Thyroid gland (tissue), 4 donors: Measurements from ENCODE around the gene LYRM2.

Experiments
- POLR2A ChIP-seq, 2 donors: fragments of 450-650 bp; IDR thresholded peaks; one replicate each; pipeline ENCODE4 v1.6.1; 2017; ENCODE audit warnings: antibody characterized with exemption in 2 of 2, mild to moderate bottlenecking in 2 of 2, moderate library complexity in 1 of 2
- TF ChIP-seq, protein P1 (sequence below), 6 experiments: fragments of 200-600 bp in 3 of 6; fragments of 450-650 bp in 3 of 6; sonication (generic) in 3 of 6; IDR thresholded peaks; one replicate each; pipeline ENCODE4 v1.5.1; 2016 to 2019; ENCODE audit warnings: antibody characterized with exemption in 6 of 6, mild to moderate bottlenecking in 2 of 6, inconsistent platforms in 1 of 6, moderate library complexity in 1 of 6

DNA sequence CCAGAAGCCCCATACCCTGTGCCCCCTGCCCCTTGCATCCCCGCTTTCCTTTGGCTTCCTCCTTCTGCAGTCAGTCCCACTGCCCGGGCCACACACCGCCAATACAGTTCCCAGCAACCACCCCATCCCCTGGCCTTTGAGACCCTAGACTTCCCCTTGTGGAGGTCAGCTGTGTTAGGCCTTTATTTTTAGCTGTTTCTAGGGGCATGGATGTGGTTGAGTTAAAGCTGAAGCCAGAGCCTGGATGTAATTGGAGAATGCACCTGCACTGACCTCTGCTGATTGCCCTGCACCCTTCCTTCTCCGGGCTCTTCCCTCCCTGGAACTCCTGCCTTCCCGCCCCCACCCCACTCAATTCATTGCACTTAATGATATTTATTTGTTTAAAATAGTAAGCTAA lies 33.9 kb downstream of the LYRM2 start:
- TF ChIP-seq POLR2A (IDR thresholded peaks at IDR 0.05) = no peak
- TF ChIP-seq, protein P1, sequence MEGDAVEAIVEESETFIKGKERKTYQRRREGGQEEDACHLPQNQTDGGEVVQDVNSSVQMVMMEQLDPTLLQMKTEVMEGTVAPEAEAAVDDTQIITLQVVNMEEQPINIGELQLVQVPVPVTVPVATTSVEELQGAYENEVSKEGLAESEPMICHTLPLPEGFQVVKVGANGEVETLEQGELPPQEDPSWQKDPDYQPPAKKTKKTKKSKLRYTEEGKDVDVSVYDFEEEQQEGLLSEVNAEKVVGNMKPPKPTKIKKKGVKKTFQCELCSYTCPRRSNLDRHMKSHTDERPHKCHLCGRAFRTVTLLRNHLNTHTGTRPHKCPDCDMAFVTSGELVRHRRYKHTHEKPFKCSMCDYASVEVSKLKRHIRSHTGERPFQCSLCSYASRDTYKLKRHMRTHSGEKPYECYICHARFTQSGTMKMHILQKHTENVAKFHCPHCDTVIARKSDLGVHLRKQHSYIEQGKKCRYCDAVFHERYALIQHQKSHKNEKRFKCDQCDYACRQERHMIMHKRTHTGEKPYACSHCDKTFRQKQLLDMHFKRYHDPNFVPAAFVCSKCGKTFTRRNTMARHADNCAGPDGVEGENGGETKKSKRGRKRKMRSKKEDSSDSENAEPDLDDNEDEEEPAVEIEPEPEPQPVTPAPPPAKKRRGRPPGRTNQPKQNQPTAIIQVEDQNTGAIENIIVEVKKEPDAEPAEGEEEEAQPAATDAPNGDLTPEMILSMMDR (IDR thresholded peaks at IDR 0.05) = no peak
